ENCODE measurements around the gene HIP1.

DNA sequence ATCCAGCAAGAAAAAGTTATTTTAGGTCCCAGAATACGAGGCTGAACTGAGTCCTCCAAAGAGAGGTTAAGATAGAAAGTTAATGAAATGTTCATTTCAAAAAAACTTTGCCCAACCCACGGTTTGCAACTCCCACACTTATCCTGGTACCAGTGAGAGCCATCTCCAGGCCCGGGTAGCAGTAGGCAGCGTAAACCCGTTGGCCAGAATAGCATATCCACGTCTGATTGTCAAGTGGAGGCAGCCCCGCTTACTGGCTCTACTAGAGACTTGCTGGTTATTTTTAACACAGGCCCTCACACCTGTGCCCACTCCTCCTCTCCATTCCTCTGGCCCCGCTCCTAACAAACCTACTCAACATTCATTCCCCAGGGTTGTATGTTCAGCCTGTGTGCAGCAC is 109.7 kb downstream of the HIP1 start:
- no peak for TF ChIP-seq SP1 (IDR thresholded peaks at IDR 0.05)
- no peak for TF ChIP-seq ARNT (IDR thresholded peaks at IDR 0.05)
- TF ChIP-seq HDGF (IDR thresholded peaks at IDR 0.05; ENCODE audit: borderline replicate concordance): no peak
- TF ChIP-seq FOXK2 (IDR thresholded peaks at IDR 0.05): no peak
- no peak for TF ChIP-seq BHLHE40 (IDR thresholded peaks at IDR 0.05; ENCODE audit: borderline replicate concordance)

Data from HEK293T (cell line).